Stomach (tissue), 9 donors: ENCODE data around the gene LIN37. TPM values are rescaled to one million over a fixed set of nuclear protein-coding genes. Genes with fewer than 3 reads are reported as not detected.

ENCODE experiments used
- DNase-seq, 2 donors: peaks; one replicate each; pipeline versions ENCODE4 v3.0.0 to v3.0.0-alpha.2; 2013 to 2019
- H3K27ac ChIP-seq, 5 donors: fragments of 200-600 bp in 4 of 5; sonication (generic) in 4 of 5; one replicate each; pipeline ENCODE4 v1.5.1; 2013 to 2019; ENCODE audit warnings: mild to moderate bottlenecking in 1 of 5, moderate library complexity in 1 of 5
- H3K27me3 ChIP-seq, 3 donors: fragments of 200-600 bp; sonication (generic); one replicate each; pipeline ENCODE4 v1.5.1; 2017 to 2019; ENCODE audit warnings: mixed run types in 1 of 3
- H3K36me3 ChIP-seq, 4 donors: fragments of 200-600 bp; sonication (generic); 1 replicate in 3 of 4; 2 replicates in 1 of 4; pipeline ENCODE4 v1.5.1; 2016 to 2019
- H3K4me1 ChIP-seq, 4 donors: fragments of 200-600 bp; sonication (generic); one replicate each; pipeline ENCODE4 v1.5.1; 2016 to 2019
- H3K4me3 ChIP-seq, 4 donors: fragments of 200-600 bp; sonication (generic) in 3 of 4; one replicate each; pipeline ENCODE4 v1.5.1; 2016 to 2019; ENCODE audit warnings: mild to moderate bottlenecking in 1 of 4
- H3K9me3 ChIP-seq, 4 donors: fragments of 200-600 bp; sonication (generic); one replicate each; pipeline ENCODE4 v1.5.1; 2016 to 2019
- EP300 ChIP-seq: sonication (generic); formaldehyde crosslinking; IDR thresholded peaks from one replicate; pipeline ENCODE4 v1.6.1; 2017; ENCODE audit warnings: antibody characterized with exemption
- POLR2A ChIP-seq, 4 donors: fragments of 450-650 bp; IDR thresholded peaks; one replicate each; pipeline ENCODE4 v1.6.1; 2016; ENCODE audit warnings: antibody characterized with exemption in 4 of 4, control low read depth in 2 of 4, mild to moderate bottlenecking in 1 of 4, moderate library complexity in 1 of 4
- POLR2AphosphoS5 ChIP-seq, 3 donors: sonication (generic); formaldehyde crosslinking; IDR thresholded peaks; one replicate each; pipeline ENCODE4 v1.6.1; 2016; ENCODE audit warnings: antibody characterized with exemption in 3 of 3
- WGBS, 5 donors: extraction: QIAGEN DNeasy Blood & Tissue Kit in 3 of 5; methylation state at CpG; one replicate each; pipeline versions ENCODE4 v1.1.5 to v1.1.7; 2013 to 2018; 5-methylcytosine and 5-hydroxymethylcytosine counted together
- intact Hi-C: fragments of 100-400 bp; cut with DNase I; formaldehyde crosslinking; loops from one replicate; pipeline ENCODE4 v1.15.1; 2023; ENCODE audit warnings: low total_unique reads
- polyA plus RNA-seq, 3 donors: library from polyadenylated mRNA; stranded (reverse); fragments of 200-250 nt; gene quantifications; one replicate each; pipeline ENCODE4 v1.2.3, GENCODE V29; 2013
- total RNA-seq, 5 donors: library from RNA; depleted of rRNA; stranded (reverse); fragments of >200 nt; gene quantifications; one replicate each; pipeline versions ENCODE4 v1.1.0 to v1.2.3, GENCODE V29; 2014 to 2016
- TF ChIP-seq, protein P1 (sequence below), 7 experiments: fragments of 450-650 bp in 4 of 7; fragments of 200-600 bp in 3 of 7; sonication (generic) in 3 of 7; IDR thresholded peaks; one replicate each; pipeline ENCODE4 v1.5.1; 2016 to 2019; ENCODE audit warnings: antibody characterized with exemption in 7 of 7, control low read depth in 2 of 7, mild to moderate bottlenecking in 1 of 7
- donor health status: healthy with polysubstance abuse.
- donor health status: Bipolar disorder and iron deficiency.
- donor health status: healthy.

Gene LIN37
- total and polyA plus RNA-seq, 8 donors, result 2.3 to 44.9 (median 20.9) TPM

GRCh38 chr19:35713506-35713850 lies 34.9 kb upstream of the LIN37 start:
- intact Hi-C loops, result loop anchor here (10.0 kb wide), 1 partner anchor 169 kb away; the partner anchor contains the start of gene TMEM147

GRCh38 chr19:35713904-35714495 lies 34.4 kb upstream of the LIN37 start:
- Histone ChIP-seq H3K9me3 (no peaks in the 10 kb centered on the region), H3K4me3 (peak overlapping the region in 1 of 4 donors; percentile 2), H3K36me3 (no peaks in the 10 kb centered on the region), H3K27ac (peak overlapping the region in 2 of 5 donors; percentile 14 to 95), H3K27me3 (no peaks in the 10 kb centered on the region), H3K4me1 (peaks cover 16 to 31% (median 21%) of the 10 kb centered on the region in 4 donors)
- TF ChIP-seq POLR2AphosphoS5 (IDR thresholded peaks at IDR 0.05) (no peak), EP300 (no peak), POLR2A (IDR thresholded peaks at IDR 0.05) (no peak)
- TF ChIP-seq, protein P1, sequence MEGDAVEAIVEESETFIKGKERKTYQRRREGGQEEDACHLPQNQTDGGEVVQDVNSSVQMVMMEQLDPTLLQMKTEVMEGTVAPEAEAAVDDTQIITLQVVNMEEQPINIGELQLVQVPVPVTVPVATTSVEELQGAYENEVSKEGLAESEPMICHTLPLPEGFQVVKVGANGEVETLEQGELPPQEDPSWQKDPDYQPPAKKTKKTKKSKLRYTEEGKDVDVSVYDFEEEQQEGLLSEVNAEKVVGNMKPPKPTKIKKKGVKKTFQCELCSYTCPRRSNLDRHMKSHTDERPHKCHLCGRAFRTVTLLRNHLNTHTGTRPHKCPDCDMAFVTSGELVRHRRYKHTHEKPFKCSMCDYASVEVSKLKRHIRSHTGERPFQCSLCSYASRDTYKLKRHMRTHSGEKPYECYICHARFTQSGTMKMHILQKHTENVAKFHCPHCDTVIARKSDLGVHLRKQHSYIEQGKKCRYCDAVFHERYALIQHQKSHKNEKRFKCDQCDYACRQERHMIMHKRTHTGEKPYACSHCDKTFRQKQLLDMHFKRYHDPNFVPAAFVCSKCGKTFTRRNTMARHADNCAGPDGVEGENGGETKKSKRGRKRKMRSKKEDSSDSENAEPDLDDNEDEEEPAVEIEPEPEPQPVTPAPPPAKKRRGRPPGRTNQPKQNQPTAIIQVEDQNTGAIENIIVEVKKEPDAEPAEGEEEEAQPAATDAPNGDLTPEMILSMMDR (IDR thresholded peaks at IDR 0.05), result no peak
- 68 to 82% (median 79%) methylated on average over 12 of the region's 12 CpGs for WGBS, 5 donors
- intact Hi-C loops, result loop anchor here (10.0 kb wide), 1 partner anchor 169 kb away; the partner anchor contains the start of gene TMEM147
- DNase-seq, result peak in 1 of 2 donors; percentile 3

More at GRCh38 chr19:35713506-35713850, 34.9 kb upstream of the LIN37 start:
- no peaks in the 10 kb centered on the region for H3K9me3 ChIP-seq
- WGBS, 5 donors, result 66 to 74% (median 72%) methylated on average over 2 of the region's 2 CpGs
- no peaks in the 10 kb centered on the region for H3K36me3 ChIP-seq
- H3K4me1 ChIP-seq, result peaks cover 13 to 25% (median 16%) of the 10 kb centered on the region in 4 donors
- H3K27ac ChIP-seq, result peak overlapping the region in 1 of 5 donors; percentile 95
- H3K4me3 ChIP-seq, result peak overlapping the region in 1 of 4 donors; percentile 2
- no peak for DNase-seq
- TF ChIP-seq, protein P1 (IDR thresholded peaks at IDR 0.05), result no peak
- TF ChIP-seq POLR2A (IDR thresholded peaks at IDR 0.05) (no peak), EP300 (no peak), POLR2AphosphoS5 (IDR thresholded peaks at IDR 0.05) (no peak)
- H3K27me3 ChIP-seq, result no peaks in the 10 kb centered on the region

DNA sequence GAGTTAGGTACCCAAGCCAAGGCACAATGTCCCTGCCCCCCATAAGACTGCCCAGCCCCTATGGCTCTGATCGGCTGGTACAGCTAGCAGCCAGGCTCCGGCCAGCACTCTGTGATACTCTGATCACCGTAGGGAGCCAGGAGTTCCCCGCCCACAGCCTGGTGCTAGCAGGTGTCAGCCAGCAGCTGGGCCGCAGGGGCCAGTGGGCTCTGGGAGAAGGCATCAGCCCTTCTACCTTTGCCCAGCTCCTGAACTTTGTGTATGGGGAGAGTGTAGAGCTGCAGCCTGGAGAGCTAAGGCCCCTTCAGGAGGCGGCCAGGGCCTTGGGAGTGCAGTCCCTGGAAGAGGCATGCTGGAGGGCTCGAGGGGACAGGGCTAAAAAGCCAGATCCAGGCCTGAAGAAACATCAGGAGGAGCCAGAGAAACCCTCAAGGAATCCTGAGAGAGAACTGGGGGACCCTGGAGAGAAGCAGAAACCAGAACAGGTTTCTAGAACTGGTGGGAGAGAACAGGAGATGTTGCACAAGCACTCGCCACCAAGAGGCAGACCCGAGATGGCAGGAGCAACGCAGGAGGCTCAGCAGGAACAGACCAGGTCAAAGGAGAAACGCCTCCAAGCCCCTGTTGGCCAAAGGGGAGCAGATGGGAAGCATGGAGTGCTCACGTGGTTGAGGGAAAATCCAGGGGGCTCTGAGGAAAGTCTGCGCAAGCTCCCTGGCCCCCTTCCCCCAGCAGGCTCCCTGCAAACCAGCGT lies 33.6 kb upstream of the LIN37 start:
- peaks cover 0 to 4% (median 3%) of the 10 kb centered on the region in 4 donors for H3K36me3 ChIP-seq
- H3K27me3 ChIP-seq, result no peaks in the 10 kb centered on the region
- no peak for TF ChIP-seq POLR2AphosphoS5 (IDR thresholded peaks at IDR 0.05)
- TF ChIP-seq, protein P1 (IDR thresholded peaks at IDR 0.05), result no peak
- TF ChIP-seq POLR2A (IDR thresholded peaks at IDR 0.05), result no peak
- no peak for TF ChIP-seq EP300
- H3K27ac ChIP-seq, result peak overlapping the region in 3 of 5 donors; percentile 14 to 95 (median 95)
- peaks cover 24 to 38% (median 29%) of the 10 kb centered on the region in 4 donors for H3K4me1 ChIP-seq
- H3K4me3 ChIP-seq, result no peak overlapping the region
- WGBS, 5 donors, result 63 to 73% (median 69%) methylated on average over 13 to 14 of the region's 14 CpGs
- no peaks in the 10 kb centered on the region for H3K9me3 ChIP-seq
- DNase-seq, result peak in 1 of 2 donors; percentile 8
- intact Hi-C loops, result loop anchor here (10.0 kb wide), 1 partner anchor 170 kb away; the partner anchor contains the start of gene TMEM147

DNA sequence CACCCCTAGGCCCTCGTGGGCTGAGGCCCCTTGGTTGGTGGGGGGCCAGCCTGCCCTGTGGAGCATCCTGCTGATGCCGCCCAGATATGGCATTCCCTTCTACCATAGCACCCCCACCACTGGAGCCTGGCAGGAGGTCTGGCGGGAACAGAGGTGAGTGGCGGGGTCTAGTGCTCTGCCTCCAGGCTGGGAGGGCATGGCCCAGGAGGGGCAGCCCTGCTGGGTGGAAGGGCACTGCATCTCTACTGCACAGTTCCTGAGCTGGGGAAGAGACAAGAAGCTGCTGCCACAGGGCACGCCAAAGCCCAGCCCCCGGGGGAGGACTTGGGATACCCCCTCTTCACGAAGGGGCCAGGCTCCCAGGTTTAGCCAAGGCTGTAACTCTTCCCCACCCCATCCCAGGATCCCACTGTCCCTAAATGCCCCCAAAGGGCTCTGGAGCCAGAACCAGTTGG lies 33.0 kb upstream of the LIN37 start:
- intact Hi-C loops, result loop anchor here (10.0 kb wide), 1 partner anchor 171 kb away; the partner anchor contains the start of gene TMEM147
- peak overlapping the region in 4 of 5 donors; percentile 84 to 95 (median 94) for H3K27ac ChIP-seq
- 75 to 87% (median 82%) methylated on average over 4 to 7 of the region's 7 CpGs for WGBS, 5 donors

More for the DNA sequence above, 33.0 kb upstream of the LIN37 start:
- Histone ChIP-seq H3K4me3 (peak overlapping the region in 2 of 4 donors; percentile 93 to 97), H3K9me3 (no peaks in the 10 kb centered on the region), H3K4me1 (peaks cover 25 to 42% (median 34%) of the 10 kb centered on the region in 4 donors), H3K27me3 (no peaks in the 10 kb centered on the region), H3K36me3 (peaks cover 0 to 10% (median 9%) of the 10 kb centered on the region in 4 donors)
- TF ChIP-seq, protein P1 (IDR thresholded peaks at IDR 0.05), result no peak
- TF ChIP-seq POLR2AphosphoS5 (IDR thresholded peaks at IDR 0.05) (no peak), POLR2A (IDR thresholded peaks at IDR 0.05) (no peak), EP300 (no peak)
- DNase-seq, result no peak
